NCI-H774 (cell line): ENCODE data around the gene DROSHA.
"Not testable (repeated sequence)": the region's sequence is repeated elsewhere in the genome, so short reads cannot be mapped to it uniquely, and the experiment has no call there.

Experiments used
- DNase-seq: peaks from one replicate; lab custom pipeline; 2025; lab: John Stamatoyannopoulos, UW

Gene DROSHA

DNA sequence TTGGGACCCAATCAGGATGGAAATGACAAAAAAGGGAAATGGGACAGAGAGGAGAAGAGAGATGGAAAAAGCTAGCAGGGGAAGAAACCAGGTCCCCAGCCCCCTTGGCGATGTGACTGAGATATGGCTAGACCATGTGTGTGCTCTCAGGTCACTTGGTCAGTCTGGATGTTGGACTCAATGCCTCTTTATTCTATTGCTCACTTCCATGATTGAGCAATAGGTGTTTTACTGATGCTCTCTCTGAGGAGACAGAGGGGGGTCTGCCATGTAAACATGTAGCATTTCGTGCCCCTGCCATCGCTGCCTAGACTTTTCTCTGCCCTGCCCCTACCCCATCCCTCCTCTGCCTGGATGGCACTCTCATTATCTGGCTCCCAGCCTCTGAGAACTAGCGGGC, 150.6 kb downstream of the DROSHA start:
- DNase-seq, result no peak

DNA sequence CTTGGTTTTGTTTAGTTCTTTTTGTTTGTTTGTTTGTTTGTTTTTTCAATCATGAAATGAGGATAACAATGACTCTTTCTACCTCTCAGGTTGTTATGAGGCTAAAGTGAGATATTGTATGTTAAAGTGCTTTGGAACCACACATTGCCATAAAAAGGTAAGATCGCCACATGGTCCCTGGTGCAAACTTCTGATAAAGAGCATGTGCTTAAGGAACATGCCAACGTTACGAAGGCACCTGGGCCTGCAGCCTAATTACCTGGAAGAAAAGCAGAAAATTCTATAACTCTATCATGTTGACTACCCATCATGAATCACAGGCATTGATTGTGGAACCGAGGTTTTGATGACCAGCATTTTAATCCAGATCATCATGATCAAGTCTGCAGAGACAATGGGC, 151.8 kb downstream of the DROSHA start:
- no peak for DNase-seq

DNA sequence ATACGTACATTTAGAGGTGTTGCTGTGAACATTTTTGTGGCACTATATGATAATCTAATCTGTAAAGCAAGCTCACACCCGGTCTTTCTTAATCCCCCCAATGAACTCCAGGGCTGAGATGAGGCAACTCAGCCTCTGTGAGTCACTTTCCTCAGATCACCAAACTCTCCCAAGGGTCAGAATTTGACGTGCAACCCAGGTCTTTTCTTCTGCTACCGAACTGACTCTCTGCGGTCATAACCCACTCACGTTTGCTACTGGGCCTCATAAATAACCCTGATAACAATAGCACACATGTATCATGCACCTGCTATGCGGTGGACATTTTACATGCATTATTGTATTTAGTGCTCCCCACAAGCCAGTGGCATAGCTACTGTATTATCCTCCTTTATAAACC, 153.1 kb downstream of the DROSHA start:
- DNase-seq, result no peak

DNA sequence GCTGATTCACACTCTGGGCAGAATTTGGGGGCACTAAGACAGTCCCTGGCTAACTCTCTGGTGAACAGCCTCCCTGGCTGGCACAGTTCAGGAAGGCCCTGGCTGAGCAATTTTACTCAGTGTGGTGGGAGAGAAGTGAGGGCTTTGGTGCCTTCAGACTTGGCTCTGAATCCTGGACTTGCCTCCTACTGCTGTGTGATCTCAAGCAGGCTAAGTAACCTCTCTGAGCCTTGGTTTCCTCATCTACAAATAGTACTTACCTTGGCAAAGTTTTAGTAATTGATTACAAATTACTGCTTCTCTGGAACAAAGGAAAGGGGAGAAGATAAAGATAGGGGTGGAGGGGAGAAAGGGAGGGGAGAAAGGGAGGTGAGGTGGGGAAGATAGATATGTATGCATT, 153.8 kb downstream of the DROSHA start:
- DNase-seq, result no peak

DNA sequence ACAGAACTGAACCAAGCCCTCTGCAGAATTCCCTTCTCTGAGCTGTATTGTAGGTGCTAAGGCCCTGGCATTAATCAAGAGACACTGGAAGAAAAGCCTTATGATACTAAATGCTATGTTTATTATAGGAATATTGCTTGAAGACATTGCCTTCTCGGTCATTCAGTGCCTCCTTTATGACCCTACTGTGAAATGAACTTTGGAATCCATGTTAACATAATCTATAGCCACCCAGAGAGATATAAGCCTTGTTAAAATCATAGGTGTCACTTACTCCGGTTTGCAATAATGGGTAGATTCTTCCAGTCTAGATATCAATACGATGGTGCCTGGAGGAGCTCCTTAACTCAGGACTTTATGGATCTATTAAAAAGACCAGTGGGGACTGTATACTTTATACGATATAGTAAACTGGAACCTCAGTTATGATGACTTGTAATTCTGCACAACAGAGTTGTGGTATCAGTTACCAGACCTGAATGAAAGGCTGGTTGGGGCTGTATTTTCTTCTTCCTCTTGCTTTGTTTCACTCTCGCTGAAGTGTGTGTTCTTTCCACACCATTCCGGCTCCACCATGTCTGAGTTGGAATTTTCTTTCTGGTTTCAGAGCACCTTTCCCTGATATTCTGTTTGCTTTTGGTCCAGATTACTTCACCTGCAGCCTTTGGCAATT, 154.5 kb downstream of the DROSHA start:
- DNase-seq, result no peak

DNA sequence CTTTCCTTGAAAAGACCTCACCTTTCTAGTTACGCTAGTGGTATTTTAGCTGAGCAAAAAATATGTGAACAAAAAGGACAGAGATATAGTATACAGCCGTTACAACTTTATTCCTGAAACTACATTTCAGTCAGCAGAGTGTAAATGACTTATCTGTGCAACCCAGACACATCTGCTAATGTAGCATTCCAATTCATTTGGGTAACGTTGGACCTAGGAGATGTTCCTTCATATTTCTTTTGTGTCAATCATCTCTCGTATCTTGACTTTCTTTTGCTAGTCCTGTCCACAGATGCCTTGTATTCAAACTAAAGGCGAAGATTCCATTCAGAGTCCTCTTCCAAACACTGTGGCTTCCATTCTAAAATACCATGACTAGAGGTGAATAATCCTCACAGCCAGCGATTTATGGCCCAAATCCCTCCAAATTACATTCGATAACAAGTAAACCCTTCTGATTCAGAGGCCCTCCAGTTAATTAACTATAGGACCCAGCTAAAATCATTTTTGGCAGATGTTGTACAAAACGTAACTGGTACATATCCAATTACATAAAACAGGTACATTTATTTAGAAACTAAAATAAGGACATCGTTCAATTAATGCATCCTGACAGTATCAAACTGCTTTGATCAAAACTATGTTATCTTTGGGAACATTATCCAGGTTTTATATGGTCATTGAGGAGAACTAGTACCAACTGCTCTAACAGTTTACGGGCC, 155.7 kb downstream of the DROSHA start:
- DNase-seq, result no peak

DNA sequence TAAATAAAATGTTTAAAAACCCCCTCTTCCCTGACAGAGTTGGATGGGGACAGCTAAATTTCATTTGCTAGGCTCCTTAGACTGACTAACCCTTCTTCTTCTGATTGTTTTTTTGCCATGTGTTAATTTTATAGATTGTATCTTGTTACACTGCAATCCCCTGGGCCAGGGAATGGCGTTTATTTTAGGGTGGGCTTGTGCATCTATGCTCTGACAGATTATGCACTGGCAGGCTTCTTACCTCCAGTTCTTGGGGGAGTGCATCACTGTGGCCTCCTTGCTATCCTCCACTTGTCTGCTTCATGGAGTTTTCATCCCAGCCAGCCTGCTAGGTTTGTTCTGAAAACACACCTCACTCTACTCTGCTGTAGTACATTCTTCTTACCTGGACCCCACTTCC, 159.8 kb downstream of the DROSHA start:
- DNase-seq, result no peak

DNA sequence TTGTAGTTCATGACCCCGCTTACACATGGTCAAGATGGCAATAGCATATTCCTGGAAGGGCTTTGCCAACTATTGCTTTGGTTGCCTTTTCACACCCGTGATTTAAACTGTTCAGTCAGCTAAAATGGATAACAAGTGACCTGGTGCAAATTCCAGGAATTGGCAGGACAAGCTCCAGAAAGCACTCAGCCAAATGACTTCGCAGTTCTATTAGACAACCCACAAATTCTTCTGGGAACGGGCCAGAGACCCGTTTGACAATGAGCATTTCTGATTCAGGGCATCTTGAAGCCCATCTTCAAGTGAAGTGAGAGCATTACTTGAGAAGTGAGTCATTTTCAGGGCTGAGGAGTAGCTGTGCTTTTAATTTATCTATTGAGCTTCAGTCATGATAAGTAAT, 165.0 kb downstream of the DROSHA start:
- DNase-seq, result no peak

DNA sequence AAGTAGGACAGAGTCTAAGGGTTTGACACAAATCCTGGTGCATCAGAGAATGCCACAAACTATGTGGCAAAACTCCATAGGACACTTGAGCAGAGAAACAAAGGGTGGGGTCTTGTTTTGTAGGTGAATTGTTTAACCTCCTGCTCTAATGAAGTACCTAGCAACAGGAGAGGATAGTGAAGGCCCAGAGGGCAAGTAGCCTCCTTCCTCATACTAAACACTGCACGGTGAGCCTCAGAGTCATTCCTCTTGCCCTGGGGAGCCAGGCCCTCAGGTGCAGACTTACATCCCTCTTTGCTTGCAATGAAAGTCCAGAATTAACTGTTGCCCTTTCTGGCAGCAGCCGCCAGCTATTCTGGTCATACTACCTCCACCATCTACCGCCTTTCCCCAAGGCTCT, 166.1 kb downstream of the DROSHA start:
- no peak for DNase-seq

DNA sequence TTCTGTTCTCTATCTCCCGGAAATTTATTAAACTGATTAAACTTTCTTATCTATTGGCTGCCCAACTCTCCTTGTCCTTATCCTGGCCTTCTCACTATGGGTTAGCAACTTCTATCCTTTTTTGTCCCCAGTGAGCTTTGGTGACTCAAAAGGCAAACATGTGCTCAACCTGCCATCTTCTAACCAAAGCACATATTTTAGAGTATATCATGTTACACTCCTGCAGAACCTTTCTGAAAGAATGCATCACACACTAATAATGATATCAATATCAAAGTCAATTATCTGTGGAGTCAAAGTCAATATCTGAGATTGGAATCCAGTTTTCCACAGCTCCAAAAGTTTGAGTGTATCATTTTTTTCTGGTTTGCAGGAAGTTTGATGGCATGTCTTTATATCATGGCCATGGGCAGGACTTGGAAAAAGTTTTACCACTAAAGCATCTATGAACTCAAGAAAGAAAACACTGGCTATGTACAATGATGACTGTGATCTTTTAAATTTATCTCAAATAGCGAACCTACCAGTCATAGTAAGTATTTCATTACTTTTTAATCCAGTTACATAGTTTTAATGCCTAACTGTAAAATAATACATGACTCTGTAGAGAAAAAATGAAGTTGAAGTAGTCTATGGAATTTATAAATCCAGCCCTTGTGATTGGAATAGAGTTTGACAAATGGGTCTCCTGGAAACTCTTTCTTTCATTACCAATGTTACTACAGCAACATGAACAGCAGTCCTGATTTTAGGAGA, 166.8 kb downstream of the DROSHA start:
- DNase-seq, result no peak

DNA sequence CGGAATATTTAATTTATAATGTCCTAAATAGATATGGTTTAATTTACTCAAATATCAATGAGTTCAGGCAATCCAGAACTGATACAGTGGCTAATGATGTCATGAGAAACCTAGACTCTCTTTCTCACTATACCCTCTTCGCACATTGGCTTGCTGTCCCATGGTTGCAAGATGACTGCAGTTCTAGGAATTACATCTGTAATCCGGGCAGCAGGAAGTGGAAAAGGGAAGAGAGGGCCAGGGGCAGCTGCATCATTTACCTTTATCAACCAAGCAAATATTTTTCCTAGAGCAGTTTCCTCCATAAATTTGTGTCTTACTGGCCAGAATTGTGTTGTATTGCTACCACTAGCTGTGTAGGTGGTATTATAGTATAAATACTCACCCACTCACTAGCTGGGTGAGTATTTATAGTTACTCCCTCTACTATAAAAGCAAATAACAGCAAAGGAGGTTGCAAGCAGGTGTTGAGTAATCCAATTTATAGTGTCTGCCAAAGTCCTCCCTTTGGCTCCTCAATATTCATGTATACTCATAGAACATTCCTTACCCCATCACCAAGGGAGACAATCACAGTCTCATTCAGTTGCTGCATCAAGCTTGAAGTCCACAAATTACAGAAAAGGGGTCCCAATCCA, 168.8 kb downstream of the DROSHA start:
- DNase-seq, result no peak

DNA sequence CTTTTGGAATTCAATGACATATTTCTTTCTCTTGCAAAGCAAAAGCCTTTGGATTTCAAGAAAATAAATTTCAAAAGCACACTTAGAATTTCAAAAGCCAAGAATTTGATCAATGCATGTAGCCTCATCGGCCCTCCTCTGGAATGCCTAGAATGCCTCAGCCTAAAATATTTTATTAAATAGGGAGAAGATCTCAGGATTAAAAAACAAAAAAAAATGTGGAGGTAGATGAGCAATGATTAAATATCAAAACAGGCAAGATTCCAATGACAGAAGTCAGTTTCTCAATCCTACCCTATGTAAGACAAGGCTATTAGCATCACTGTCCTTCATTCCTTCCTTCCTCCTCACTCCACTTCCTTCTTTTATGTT, 169.4 kb downstream of the DROSHA start:
- no peak for DNase-seq

DNA sequence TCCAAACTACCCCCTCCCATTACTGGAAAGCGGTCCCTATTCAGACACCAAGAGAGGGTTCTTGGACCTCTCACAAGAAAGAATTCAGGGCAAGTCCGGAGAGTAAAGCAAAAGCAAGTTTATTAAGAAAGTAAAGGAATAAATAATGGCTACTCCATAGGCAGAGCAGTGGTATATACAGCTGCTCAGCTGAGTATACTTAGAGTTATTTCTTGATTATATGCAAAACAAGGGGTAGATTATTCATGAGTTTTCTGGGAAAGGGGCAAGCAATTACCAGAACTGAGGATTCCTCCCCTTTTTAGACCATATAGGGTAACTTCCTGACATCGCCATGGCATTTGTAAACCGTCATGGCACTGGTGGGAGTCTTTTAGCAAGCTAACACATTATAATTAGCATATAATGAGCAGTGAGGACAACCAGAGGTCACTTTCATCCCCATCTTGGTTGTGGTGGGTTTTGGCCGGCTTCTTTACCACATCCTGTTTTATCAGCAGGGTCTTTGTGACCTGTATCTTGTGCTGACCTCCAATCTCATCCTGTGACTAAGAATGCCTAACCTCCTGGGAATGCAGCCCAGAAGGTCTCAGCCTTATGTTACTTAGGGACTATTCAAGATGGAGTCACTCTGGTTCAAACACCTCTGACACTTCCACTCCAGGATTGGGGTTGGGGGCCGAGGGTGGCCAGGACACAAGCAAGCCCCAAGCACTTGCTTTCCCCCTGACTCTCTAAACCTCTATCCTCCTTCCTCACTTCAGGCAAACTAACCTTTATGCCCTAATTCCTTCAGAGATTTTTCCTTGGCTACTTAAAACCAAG, 170.0 kb downstream of the DROSHA start:
- not testable (repeated sequence) for DNase-seq

DNA sequence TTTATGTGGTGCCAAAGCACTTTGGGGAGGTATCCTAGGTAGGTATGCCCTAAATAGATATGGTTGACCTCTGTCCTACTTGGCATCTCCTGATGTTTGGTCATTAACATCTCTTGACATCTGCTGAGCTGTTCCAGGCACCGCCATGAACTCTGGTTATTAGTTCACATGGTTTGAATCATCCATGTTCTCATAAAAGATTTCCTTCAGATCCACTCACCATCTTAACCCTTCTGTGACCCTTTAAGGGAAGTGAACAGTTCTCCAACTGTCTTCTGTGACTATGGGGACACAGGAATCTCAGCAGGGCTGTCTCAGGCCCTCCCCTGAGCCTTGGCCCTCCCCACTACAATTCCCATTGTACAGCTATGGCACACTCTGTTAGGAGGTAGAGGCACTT, 170.7 kb downstream of the DROSHA start:
- DNase-seq, result no peak

DNA sequence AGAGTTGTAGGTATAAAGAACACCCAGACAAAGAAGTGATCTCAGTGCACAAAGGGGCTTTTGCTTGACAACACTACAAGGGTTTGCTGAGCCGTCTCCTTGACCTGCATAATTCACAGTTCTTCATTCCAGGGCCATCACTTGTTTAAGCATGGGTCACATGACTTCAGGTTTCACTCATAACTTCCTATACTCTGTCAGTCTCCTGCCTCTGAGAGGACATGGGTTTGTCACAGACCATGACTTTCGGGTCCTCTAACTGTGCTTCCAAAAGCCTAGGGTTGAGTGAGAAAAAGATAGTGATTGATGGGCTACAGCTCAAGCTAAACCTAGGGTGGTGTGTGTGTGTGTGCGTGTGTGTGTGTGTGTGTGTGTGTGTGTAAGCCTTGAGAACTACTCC, 172.1 kb downstream of the DROSHA start:
- no peak for DNase-seq

DNA sequence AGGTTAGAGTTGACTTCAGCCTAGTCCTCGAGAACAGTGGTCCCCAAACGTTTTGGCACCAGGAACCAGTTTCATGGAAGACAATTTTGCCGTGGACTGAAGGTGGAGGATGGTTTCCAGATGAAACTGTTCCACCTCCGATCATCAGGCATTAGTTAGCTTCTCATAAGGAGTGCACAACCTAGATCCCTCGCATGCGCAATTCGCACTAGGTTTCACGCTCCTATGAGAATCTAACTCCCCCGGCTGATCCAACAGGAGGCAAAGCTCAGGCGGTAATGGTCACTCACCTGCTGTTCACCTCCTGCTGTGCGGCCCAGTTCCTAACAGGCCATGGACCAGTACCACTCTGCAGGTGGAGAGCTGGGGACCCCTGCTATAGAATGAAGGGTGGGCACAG, 174.9 kb downstream of the DROSHA start:
- no peak for DNase-seq

DNA sequence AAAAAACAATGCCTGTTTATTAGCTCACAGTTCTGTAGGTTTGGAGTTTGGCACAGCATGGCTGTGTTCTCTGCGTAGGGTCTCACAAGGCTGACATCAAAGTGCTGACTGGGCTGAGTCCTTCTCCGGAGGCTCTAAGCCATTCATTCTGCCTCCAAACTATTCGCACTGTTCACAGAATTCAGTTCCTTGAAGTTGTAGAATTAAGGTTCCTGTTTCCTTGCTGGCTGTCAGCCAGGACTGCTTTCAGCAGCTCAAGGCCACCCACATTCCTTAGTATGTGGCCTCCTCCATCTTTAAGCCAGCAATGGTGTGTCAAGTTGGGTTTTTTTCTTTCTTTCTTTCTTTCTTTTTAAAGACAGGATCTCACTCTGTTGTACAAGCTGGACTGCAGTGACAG, 176.6 kb downstream of the DROSHA start:
- no peak for DNase-seq
